Liver (tissue), 2 donors: ENCODE data around the gene DDX54.

Experiments
- ATF3 ChIP-seq: IDR thresholded peaks from 2 replicates; pipeline ENCODE4 v1.6.1; 2016; ENCODE audit warnings: antibody characterized with exemption
- REST ChIP-seq: IDR thresholded peaks from 2 replicates; pipeline ENCODE4 v1.6.1; 2016; ENCODE audit warnings: antibody characterized with exemption, mild to moderate bottlenecking
- donor health status: healthy.

GRCh38 chr12:113172185-113172584 is 13.1 kb downstream of the DDX54 start:
- TF ChIP-seq REST: no peak
- TF ChIP-seq ATF3: no peak
